Mucosa of rectum (tissue), 2 donors: ENCODE results near the gene PLB1.
"Not testable (repeated sequence)": the region's sequence is repeated elsewhere in the genome, so short reads cannot be mapped to it uniquely, and the experiment has no call there.

Source experiments
- H3K27ac ChIP-seq, 2 donors: one replicate each; pipeline ENCODE4 v1.7.0; 2013; ENCODE audit warnings: inconsistent platforms in 2 of 2, low read depth in 2 of 2, low read length in 2 of 2
- H3K27me3 ChIP-seq, 2 donors: one replicate each; pipeline ENCODE4 v1.7.0; 2013; ENCODE audit warnings: low read length in 2 of 2; ENCODE audit not compliant: control insufficient read depth in 2 of 2, insufficient read depth in 2 of 2
- H3K36me3 ChIP-seq, 2 donors: one replicate each; pipeline ENCODE4 v1.7.0; 2013; ENCODE audit warnings: low read length in 2 of 2; ENCODE audit not compliant: control insufficient read depth in 2 of 2, insufficient read depth in 2 of 2
- H3K4me1 ChIP-seq, 2 donors: one replicate each; pipeline ENCODE4 v1.7.0; 2013; ENCODE audit warnings: low read length in 2 of 2, mild to moderate bottlenecking in 1 of 2; ENCODE audit not compliant: control insufficient read depth in 2 of 2, insufficient read depth in 2 of 2
- H3K4me3 ChIP-seq, 2 donors: one replicate each; pipeline ENCODE4 v1.7.0; 2013; ENCODE audit warnings: low read length in 2 of 2
- H3K9ac ChIP-seq, 2 donors: one replicate each; pipeline ENCODE4 v1.7.0; 2013; ENCODE audit warnings: low read length in 2 of 2, low read depth in 1 of 2, mild to moderate bottlenecking in 1 of 2
- H3K9me3 ChIP-seq, 2 donors: one replicate each; pipeline ENCODE4 v1.7.0; 2013; ENCODE audit warnings: low read length in 2 of 2; ENCODE audit not compliant: control insufficient read depth in 2 of 2
- donor health status: healthy.
- donor health status: Normal muscosa, but diverticular disease.

PLB1 gene

GRCh38 chr2:28544036-28544346 lies 48.1 kb downstream of the PLB1 start:
- Histone ChIP-seq H3K9ac (peak overlapping the region in 1 of 2 donors; percentile 60), H3K27ac (peak overlapping the region; percentile 80 to 82), H3K4me3 (no peak overlapping the region), H3K9me3 (no peaks in the 10 kb centered on the region), H3K4me1 (peaks cover 25 to 35% of the 10 kb centered on the region in 2 donors), H3K27me3 (no peaks in the 10 kb centered on the region), H3K36me3 (no peaks in the 10 kb centered on the region)

- Histone ChIP-seq H3K27me3 (no peaks in the 10 kb centered on the region), H3K9me3 (no peaks in the 10 kb centered on the region), H3K36me3 (no peaks in the 10 kb centered on the region), H3K4me3 (peak overlapping the region in 1 of 2 donors; percentile 29), H3K27ac (peak overlapping the region; percentile 80 to 82), H3K4me1 (peaks cover 24 to 35% of the 10 kb centered on the region in 2 donors), H3K9ac (peak overlapping the region; percentile 2 to 60)
Observed at GRCh38 chr2:28544405-28544921, 48.6 kb downstream of the PLB1 start.

GRCh38 chr2:28544922-28545589 lies 49.2 kb downstream of the PLB1 start:
- Histone ChIP-seq H3K9me3 (no peaks in the 10 kb centered on the region), H3K9ac (peak overlapping the region; percentile 5 to 60), H3K27me3 (no peaks in the 10 kb centered on the region), H3K36me3 (no peaks in the 10 kb centered on the region), H3K4me1 (peaks cover 24 to 35% of the 10 kb centered on the region in 2 donors), H3K27ac (peak overlapping the region; percentile 80 to 82), H3K4me3 (peak overlapping the region; percentile 29 to 48)

GRCh38 chr2:28545590-28546200 lies 49.8 kb downstream of the PLB1 start:
- H3K9me3 ChIP-seq = no peaks in the 10 kb centered on the region
- peak overlapping the region in 1 of 2 donors; percentile 60 for H3K9ac ChIP-seq
- peak overlapping the region; percentile 80 to 82 for H3K27ac ChIP-seq
- peaks cover 24 to 35% of the 10 kb centered on the region in 2 donors for H3K4me1 ChIP-seq
- peak overlapping the region; percentile 29 to 48 for H3K4me3 ChIP-seq
- H3K36me3 ChIP-seq = no peaks in the 10 kb centered on the region
- H3K27me3 ChIP-seq = no peaks in the 10 kb centered on the region

GRCh38 chr2:28546242-28546641 lies 50.4 kb downstream of the PLB1 start:
- peak overlapping the region in 1 of 2 donors; percentile 82 for H3K27ac ChIP-seq
- peak overlapping the region in 1 of 2 donors; percentile 9 for H3K9ac ChIP-seq
- no peaks in the 10 kb centered on the region for H3K36me3 ChIP-seq
- peaks cover 24 to 35% of the 10 kb centered on the region in 2 donors for H3K4me1 ChIP-seq
- no peaks in the 10 kb centered on the region for H3K27me3 ChIP-seq
- no peaks in the 10 kb centered on the region for H3K9me3 ChIP-seq
- no peak overlapping the region for H3K4me3 ChIP-seq

- H3K27me3 ChIP-seq = no peaks in the 10 kb centered on the region
- H3K27ac ChIP-seq = peak overlapping the region; percentile 46 to 53
- peaks cover 24 to 35% of the 10 kb centered on the region in 2 donors for H3K4me1 ChIP-seq
- no peak overlapping the region for H3K9ac ChIP-seq
- no peak overlapping the region for H3K4me3 ChIP-seq
- no peaks in the 10 kb centered on the region for H3K9me3 ChIP-seq
- H3K36me3 ChIP-seq = no peaks in the 10 kb centered on the region
Observed at GRCh38 chr2:28547223-28547860, 51.5 kb downstream of the PLB1 start.

GRCh38 chr2:28547906-28548600 lies 52.2 kb downstream of the PLB1 start:
- Histone ChIP-seq H3K27ac (no peak overlapping the region), H3K9ac (no peak overlapping the region), H3K27me3 (no peaks in the 10 kb centered on the region), H3K36me3 (no peaks in the 10 kb centered on the region), H3K9me3 (no peaks in the 10 kb centered on the region), H3K4me3 (no peak overlapping the region), H3K4me1 (peaks cover 24 to 35% of the 10 kb centered on the region in 2 donors)

- H3K9ac ChIP-seq, H3K4me3 ChIP-seq, H3K36me3 ChIP-seq, H3K27me3 ChIP-seq, H3K27ac ChIP-seq, H3K9me3 ChIP-seq: not testable (repeated sequence)
- H3K4me1 ChIP-seq = peaks cover 17 to 21% of the 10 kb centered on the region in 2 donors
Observed at GRCh38 chr2:28550345-28550744, 54.5 kb downstream of the PLB1 start.

- H3K27me3 ChIP-seq = no peaks in the 10 kb centered on the region
- H3K27ac ChIP-seq = no peak overlapping the region
- H3K4me3 ChIP-seq = no peak overlapping the region
- H3K9me3 ChIP-seq = no peaks in the 10 kb centered on the region
- H3K9ac ChIP-seq = no peak overlapping the region
- peaks cover 3 to 4% of the 10 kb centered on the region in 2 donors for H3K4me1 ChIP-seq
- no peaks in the 10 kb centered on the region for H3K36me3 ChIP-seq
Observed at GRCh38 chr2:28552045-28552823, 56.4 kb downstream of the PLB1 start.
